ENCODE measurements around the gene PIK3CA. TPM values are rescaled to one million over a fixed set of nuclear protein-coding genes. Genes with fewer than 3 reads are reported as not detected.
"Not testable (repeated sequence)": the region's sequence is repeated elsewhere in the genome, so short reads cannot be mapped to it uniquely, and the experiment has no call there.

Gene PIK3CA
- total RNA-seq, 2 experiments from 2014 or later = 9.0 to 17.8 TPM

DNA sequence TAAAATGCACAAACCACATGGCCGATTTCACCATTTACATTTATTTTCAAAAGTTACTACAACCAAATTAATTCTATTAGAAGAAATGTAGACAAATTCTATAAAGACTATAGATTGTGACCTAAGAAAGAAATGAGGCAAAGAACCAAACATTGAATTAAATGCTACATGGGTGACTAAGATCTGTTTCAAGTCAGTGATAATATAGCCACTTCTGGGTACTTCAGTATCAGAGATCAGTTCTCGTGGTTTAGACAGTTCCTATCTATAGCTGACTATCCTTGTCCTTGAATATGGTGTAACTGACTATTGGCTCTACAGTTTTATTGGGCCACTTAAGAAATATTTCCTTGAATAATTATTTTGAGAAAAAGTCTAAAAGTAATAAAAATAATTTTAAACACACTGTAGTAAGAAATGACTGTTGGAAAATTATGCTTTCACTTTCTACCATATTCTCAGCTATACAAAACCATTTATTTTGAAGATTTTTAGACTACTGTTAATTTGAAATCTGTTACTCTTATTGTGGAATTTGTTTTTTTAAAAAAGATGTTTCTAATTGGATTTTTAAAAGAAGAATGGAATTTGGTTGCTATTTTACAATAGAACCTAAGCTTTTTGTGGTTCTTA lies 88.6 kb downstream of the PIK3CA start:
- TF ChIP-seq, protein P1, sequence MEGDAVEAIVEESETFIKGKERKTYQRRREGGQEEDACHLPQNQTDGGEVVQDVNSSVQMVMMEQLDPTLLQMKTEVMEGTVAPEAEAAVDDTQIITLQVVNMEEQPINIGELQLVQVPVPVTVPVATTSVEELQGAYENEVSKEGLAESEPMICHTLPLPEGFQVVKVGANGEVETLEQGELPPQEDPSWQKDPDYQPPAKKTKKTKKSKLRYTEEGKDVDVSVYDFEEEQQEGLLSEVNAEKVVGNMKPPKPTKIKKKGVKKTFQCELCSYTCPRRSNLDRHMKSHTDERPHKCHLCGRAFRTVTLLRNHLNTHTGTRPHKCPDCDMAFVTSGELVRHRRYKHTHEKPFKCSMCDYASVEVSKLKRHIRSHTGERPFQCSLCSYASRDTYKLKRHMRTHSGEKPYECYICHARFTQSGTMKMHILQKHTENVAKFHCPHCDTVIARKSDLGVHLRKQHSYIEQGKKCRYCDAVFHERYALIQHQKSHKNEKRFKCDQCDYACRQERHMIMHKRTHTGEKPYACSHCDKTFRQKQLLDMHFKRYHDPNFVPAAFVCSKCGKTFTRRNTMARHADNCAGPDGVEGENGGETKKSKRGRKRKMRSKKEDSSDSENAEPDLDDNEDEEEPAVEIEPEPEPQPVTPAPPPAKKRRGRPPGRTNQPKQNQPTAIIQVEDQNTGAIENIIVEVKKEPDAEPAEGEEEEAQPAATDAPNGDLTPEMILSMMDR (conservative IDR thresholded peaks at IDR 0.05; ENCODE audit: low read length) = no peak
- no peak for TF ChIP-seq EZH2phosphoT487 (IDR thresholded peaks at IDR 0.05; ENCODE audit: borderline replicate concordance, low read depth, low read length)
- ChIA-PET POLR2A (interaction anchor here (0.5 to 1.2 kb wide), 2 partner anchors 10 to 39 kb away, joined by 3 to 4 read pairs; no protein-coding TSS in a partner anchor), CTCF (ENCODE audit: unreplicated experiment) (no interaction called here)
- no TSS peak for BruUV-seq (replicated peaks)
- DNase-seq (ENCODE audit: low spot score) = no peak
- Histone ChIP-seq H3K4me3 (ENCODE audit: low read depth, low read length, poor library complexity, severe bottlenecking) (no peak overlapping the region), H2AFZ (ENCODE audit: low read length) (no peak overlapping the region), H3K27ac (ENCODE audit: low read depth, low read length, poor library complexity, severe bottlenecking) (no peak overlapping the region), H3K9me2 (ENCODE audit: insufficient read depth, low read length) (no peaks in the 10 kb centered on the region), H3K9me3 (ENCODE audit: low read length) (no peaks in the 10 kb centered on the region), H3K36me3 (ENCODE audit: insufficient read depth, low read length) (no peaks in the 10 kb centered on the region; the same call in 1 of the 2 replicates), H3K79me2 (ENCODE audit: insufficient read depth, low read depth, low read length) (no peaks in the 10 kb centered on the region), H3K4me1 (ENCODE audit: insufficient read depth, low read length, poor library complexity, severe bottlenecking) (no peaks in the 10 kb centered on the region), H3K4me2 (ENCODE audit: low read length) (no peak overlapping the region), H4K20me1 (ENCODE audit: insufficient read depth, low read length) (no peaks in the 10 kb centered on the region)
- intact Hi-C loops (cut with micrococcal nuclease; ENCODE audit: unreplicated experiment) = no loop called here

GRCh38 chr3:179240299-179240698 lies 92.1 kb downstream of the PIK3CA start:
- CTCF ChIA-PET (ENCODE audit: unreplicated experiment); BruUV-seq (replicated peaks); H3K79me2 ChIP-seq (ENCODE audit: insufficient read depth, low read depth, low read length); H4K20me1 ChIP-seq (ENCODE audit: insufficient read depth, low read length); H3K4me1 ChIP-seq (ENCODE audit: insufficient read depth, low read length, poor library complexity, severe bottlenecking); H3K36me3 ChIP-seq (ENCODE audit: insufficient read depth, low read length); H3K4me3 ChIP-seq (ENCODE audit: low read depth, low read length, poor library complexity, severe bottlenecking); H2AFZ ChIP-seq (ENCODE audit: low read length); H3K4me2 ChIP-seq (ENCODE audit: low read length); DNase-seq (ENCODE audit: low spot score); H3K9me2 ChIP-seq (ENCODE audit: insufficient read depth, low read length); H3K27ac ChIP-seq (ENCODE audit: low read depth, low read length, poor library complexity, severe bottlenecking); H3K9me3 ChIP-seq (ENCODE audit: low read length); intact Hi-C loops (cut with micrococcal nuclease; ENCODE audit: unreplicated experiment): not testable (repeated sequence)
- POLR2A ChIA-PET = interaction anchor here (0.6 kb wide), 1 partner anchor 14 kb away, joined by 3 read pairs; no protein-coding TSS in a partner anchor

- BruUV-seq (replicated peaks); H3K27ac ChIP-seq (ENCODE audit: low read depth, low read length, poor library complexity, severe bottlenecking); H4K20me1 ChIP-seq (ENCODE audit: insufficient read depth, low read length); H3K9me2 ChIP-seq (ENCODE audit: insufficient read depth, low read length); H3K9me3 ChIP-seq (ENCODE audit: low read length); intact Hi-C loops (cut with micrococcal nuclease; ENCODE audit: unreplicated experiment); CTCF ChIA-PET (ENCODE audit: unreplicated experiment); H3K79me2 ChIP-seq (ENCODE audit: insufficient read depth, low read depth, low read length); H3K36me3 ChIP-seq (ENCODE audit: insufficient read depth, low read length); H2AFZ ChIP-seq (ENCODE audit: low read length); H3K4me3 ChIP-seq (ENCODE audit: low read depth, low read length, poor library complexity, severe bottlenecking); H3K4me1 ChIP-seq (ENCODE audit: insufficient read depth, low read length, poor library complexity, severe bottlenecking); DNase-seq (ENCODE audit: low spot score); H3K4me2 ChIP-seq (ENCODE audit: low read length): not testable (repeated sequence)
- POLR2A ChIA-PET = interaction anchor here (0.6 to 1.0 kb wide), 2 partner anchors 23 to 188 kb away, joined by 3 to 4 read pairs; no protein-coding TSS in a partner anchor
These were observed 94.7 kb downstream of the PIK3CA start for GRCh38 chr3:179242859-179243258.

Measured in OCI-LY7 (cell line).